NCI-H524 treated with DMSO at 0.1 percent for 48 hours (cell line): ENCODE results near the gene OPA3.
A peak's percentile ranks its signal among the peaks of the same experiment; 100 is the strongest.

Experiments
- DNase-seq: peaks from one replicate; lab custom pipeline; 2025; lab: John Stamatoyannopoulos, UW

The OPA3 gene

GRCh38 chr19:45478454-45479238 is 106.0 kb downstream of the OPA3 start:
- DNase-seq = peak; percentile 66

GRCh38 chr19:45477713-45478453 is 106.7 kb downstream of the OPA3 start:
- no peak for DNase-seq
